Immature natural killer cell (primary cell): ENCODE measurements around the gene ABI1. TPM values are rescaled to one million over a fixed set of nuclear protein-coding genes. Genes with fewer than 3 reads are reported as not detected.

Experiments
- DNase-seq, 3 donors: peaks; one replicate each; pipeline ENCODE4 v3.0.0; 2022; ENCODE audit warnings: mixed read lengths in 1 of 3
- H3K27ac Mint-ChIP-seq, 6 donors: one replicate each; pipeline ENCODE4 v1.8.0; 2020; ENCODE audit warnings: mixed read lengths in 6 of 6, mild to moderate bottlenecking in 5 of 6, inconsistent platforms in 4 of 6, moderate library complexity in 3 of 6
- H3K27me3 Mint-ChIP-seq, 3 donors: one replicate each; pipeline ENCODE4 v1.8.0; 2020 to 2021; ENCODE audit warnings: low read depth in 3 of 3, mild to moderate bottlenecking in 3 of 3, mixed read lengths in 3 of 3, moderate library complexity in 3 of 3, inconsistent platforms in 1 of 3
- H3K36me3 Mint-ChIP-seq, 3 donors: one replicate each; pipeline ENCODE4 v1.8.0; 2020; ENCODE audit warnings: mixed read lengths in 3 of 3, inconsistent platforms in 2 of 3, mild to moderate bottlenecking in 2 of 3
- H3K4me1 Mint-ChIP-seq, 2 donors: one replicate each; pipeline ENCODE4 v1.8.0; 2020; ENCODE audit warnings: inconsistent platforms in 2 of 2, mild to moderate bottlenecking in 2 of 2, mixed read lengths in 2 of 2, moderate library complexity in 1 of 2
- H3K4me3 Mint-ChIP-seq, 5 donors: one replicate each; pipeline ENCODE4 v1.8.0; 2020; ENCODE audit warnings: mild to moderate bottlenecking in 5 of 5, mixed read lengths in 5 of 5, inconsistent platforms in 3 of 5, moderate library complexity in 3 of 5
- H3K9me3 Mint-ChIP-seq, 6 donors: one replicate each; pipeline ENCODE4 v1.8.0; 2020; ENCODE audit warnings: mild to moderate bottlenecking in 6 of 6, mixed read lengths in 6 of 6, inconsistent platforms in 4 of 6, moderate library complexity in 3 of 6
- polyA plus RNA-seq, 3 donors: library from polyadenylated mRNA; unstranded; fragments of 300-500 nt; fragmentation: Illumina TruSeq; gene quantifications; one replicate each; pipeline ENCODE4 v1.2.3, GENCODE V29; 2021

ABI1 gene
- polyA plus RNA-seq, 3 donors from 2014 or later: 65.0 to 85.3 (median 84.0) TPM

- H3K27me3 Mint-ChIP-seq: peaks cover 0 to 1% (median 0%) of the 10 kb centered on the region in 3 donors
- no peak overlapping the region for H3K27ac Mint-ChIP-seq
- no peak overlapping the region for H3K4me3 Mint-ChIP-seq
These were observed 131.8 kb downstream of the ABI1 start for GRCh38 chr10:26728957-26729356.

GRCh38 chr10:26727005-26727404 lies 133.8 kb downstream of the ABI1 start:
- H3K27ac Mint-ChIP-seq: no peak overlapping the region
- peaks cover 2 to 6% of the 10 kb centered on the region in 2 donors for H3K4me1 Mint-ChIP-seq
- H3K9me3 Mint-ChIP-seq: no peaks in the 10 kb centered on the region
- peaks cover 0 to 1% (median 0%) of the 10 kb centered on the region in 3 donors for H3K27me3 Mint-ChIP-seq
- no peak for DNase-seq
- no peak overlapping the region for H3K4me3 Mint-ChIP-seq
- peaks cover 6 to 24% (median 14%) of the 10 kb centered on the region in 3 donors for H3K36me3 Mint-ChIP-seq

More at GRCh38 chr10:26728957-26729356, 131.8 kb downstream of the ABI1 start:
- no peak for DNase-seq
- peaks cover 6 to 26% (median 13%) of the 10 kb centered on the region in 3 donors for H3K36me3 Mint-ChIP-seq
- H3K4me1 Mint-ChIP-seq: peaks cover 0 to 4% of the 10 kb centered on the region in 2 donors
- H3K9me3 Mint-ChIP-seq: no peaks in the 10 kb centered on the region

- Mint-ChIP-seq H3K4me1 (peaks cover 11 to 16% of the 10 kb centered on the region in 2 donors), H3K9me3 (no peaks in the 10 kb centered on the region), H3K27ac (no peak overlapping the region), H3K36me3 (peaks cover 10 to 22% (median 17%) of the 10 kb centered on the region in 3 donors), H3K4me3 (no peak overlapping the region), H3K27me3 (no peaks in the 10 kb centered on the region)
- DNase-seq: peak; percentile 40 to 56 (median 56)
These were observed 134.7 kb downstream of the ABI1 start for GRCh38 chr10:26725837-26726727.

GRCh38 chr10:26723016-26723415 lies 137.7 kb downstream of the ABI1 start:
- Mint-ChIP-seq H3K4me1 (peaks cover 15 to 28% of the 10 kb centered on the region in 2 donors), H3K27me3 (no peaks in the 10 kb centered on the region), H3K27ac (peak overlapping the region in 4 of 6 donors; percentile 52 to 86 (median 68)), H3K4me3 (no peak overlapping the region), H3K9me3 (no peaks in the 10 kb centered on the region), H3K36me3 (peaks cover 15 to 33% (median 16%) of the 10 kb centered on the region in 3 donors)
- no peak for DNase-seq

- Mint-ChIP-seq H3K4me3 (peak overlapping the region; percentile 55 to 83 (median 81)), H3K9me3 (no peaks in the 10 kb centered on the region), H3K4me1 (peaks cover 15 to 28% of the 10 kb centered on the region in 2 donors), H3K36me3 (peaks cover 12 to 29% (median 12%) of the 10 kb centered on the region in 3 donors), H3K27me3 (no peaks in the 10 kb centered on the region), H3K27ac (peak overlapping the region; percentile 94 to 99 (median 97))
- peak; percentile 77 to 85 (median 83) for DNase-seq
These were observed 139.2 kb downstream of the ABI1 start for GRCh38 chr10:26721561-26721960.

- Mint-ChIP-seq H3K27me3 (no peaks in the 10 kb centered on the region), H3K4me3 (no peak overlapping the region), H3K36me3 (peaks cover 10 to 29% (median 13%) of the 10 kb centered on the region in 3 donors), H3K27ac (no peak overlapping the region), H3K4me1 (peaks cover 12 to 24% of the 10 kb centered on the region in 2 donors), H3K9me3 (no peaks in the 10 kb centered on the region)
- DNase-seq: no peak
These were observed 143.3 kb downstream of the ABI1 start for GRCh38 chr10:26717476-26717875.

GRCh38 chr10:26715137-26715487 lies 145.6 kb downstream of the ABI1 start:
- Mint-ChIP-seq H3K4me3 (no peak overlapping the region), H3K4me1 (peaks cover 0 to 13% of the 10 kb centered on the region in 2 donors), H3K27me3 (no peaks in the 10 kb centered on the region), H3K36me3 (peaks cover 9 to 33% (median 10%) of the 10 kb centered on the region in 3 donors), H3K9me3 (no peaks in the 10 kb centered on the region), H3K27ac (no peak overlapping the region)
- DNase-seq: no peak

GRCh38 chr10:26714415-26715136 lies 146.2 kb downstream of the ABI1 start:
- H3K4me3 Mint-ChIP-seq: no peak overlapping the region
- DNase-seq: no peak
- no peaks in the 10 kb centered on the region for H3K9me3 Mint-ChIP-seq
- peaks cover 9 to 28% (median 12%) of the 10 kb centered on the region in 3 donors for H3K36me3 Mint-ChIP-seq
- peaks cover 0 to 2% (median 0%) of the 10 kb centered on the region in 3 donors for H3K27me3 Mint-ChIP-seq
- peak overlapping the region in 2 of 6 donors; percentile 5 to 49 for H3K27ac Mint-ChIP-seq
- H3K4me1 Mint-ChIP-seq: peaks cover 0 to 10% of the 10 kb centered on the region in 2 donors

- H3K4me3 Mint-ChIP-seq: no peak overlapping the region
- H3K27me3 Mint-ChIP-seq: peaks cover 0 to 2% (median 0%) of the 10 kb centered on the region in 3 donors
- no peak for DNase-seq
- H3K27ac Mint-ChIP-seq: no peak overlapping the region
- peaks cover 4 to 14% of the 10 kb centered on the region in 2 donors for H3K4me1 Mint-ChIP-seq
- peaks cover 0 to 2% (median 0%) of the 10 kb centered on the region in 6 donors for H3K9me3 Mint-ChIP-seq
- peaks cover 20 to 45% (median 29%) of the 10 kb centered on the region in 3 donors for H3K36me3 Mint-ChIP-seq
These were observed 149.4 kb downstream of the ABI1 start for GRCh38 chr10:26711324-26711723.

GRCh38 chr10:26706936-26707335 lies 153.8 kb downstream of the ABI1 start:
- peaks cover 0 to 2% (median 0%) of the 10 kb centered on the region in 6 donors for H3K9me3 Mint-ChIP-seq
- peaks cover 20 to 45% (median 31%) of the 10 kb centered on the region in 3 donors for H3K36me3 Mint-ChIP-seq
- H3K27me3 Mint-ChIP-seq: peaks cover 0 to 2% (median 0%) of the 10 kb centered on the region in 3 donors
- H3K27ac Mint-ChIP-seq: no peak overlapping the region
- DNase-seq: no peak
- H3K4me1 Mint-ChIP-seq: peaks cover 12 to 22% of the 10 kb centered on the region in 2 donors
- H3K4me3 Mint-ChIP-seq: no peak overlapping the region

- Mint-ChIP-seq H3K36me3 (peaks cover 20 to 39% (median 32%) of the 10 kb centered on the region in 3 donors), H3K4me3 (no peak overlapping the region), H3K27me3 (peaks cover 0 to 2% (median 0%) of the 10 kb centered on the region in 3 donors), H3K9me3 (peaks cover 0 to 2% (median 0%) of the 10 kb centered on the region in 6 donors), H3K27ac (peak overlapping the region in 3 of 6 donors; percentile 14 to 67 (median 62)), H3K4me1 (peaks cover 13 to 20% of the 10 kb centered on the region in 2 donors)
- no peak for DNase-seq
These were observed 154.6 kb downstream of the ABI1 start for GRCh38 chr10:26706206-26706605.

- no peak overlapping the region for H3K27ac Mint-ChIP-seq
- H3K36me3 Mint-ChIP-seq: peaks cover 20 to 42% (median 28%) of the 10 kb centered on the region in 3 donors
- no peak overlapping the region for H3K4me3 Mint-ChIP-seq
- peaks cover 11 to 13% of the 10 kb centered on the region in 2 donors for H3K4me1 Mint-ChIP-seq
- H3K9me3 Mint-ChIP-seq: peaks cover 0 to 2% (median 0%) of the 10 kb centered on the region in 6 donors
- no peak for DNase-seq
- no peaks in the 10 kb centered on the region for H3K27me3 Mint-ChIP-seq
These were observed 156.8 kb downstream of the ABI1 start for GRCh38 chr10:26703974-26704373.

- no peak overlapping the region for H3K27ac Mint-ChIP-seq
- peaks cover 16 to 33% (median 28%) of the 10 kb centered on the region in 3 donors for H3K36me3 Mint-ChIP-seq
- peaks cover 18 to 19% of the 10 kb centered on the region in 2 donors for H3K4me1 Mint-ChIP-seq
- H3K4me3 Mint-ChIP-seq: no peak overlapping the region
- H3K27me3 Mint-ChIP-seq: peaks cover 0 to 4% (median 0%) of the 10 kb centered on the region in 3 donors
- peaks cover 0 to 2% (median 0%) of the 10 kb centered on the region in 6 donors for H3K9me3 Mint-ChIP-seq
- no peak for DNase-seq
These were observed 157.7 kb downstream of the ABI1 start for GRCh38 chr10:26703096-26703495.
